ELR (cell line): ENCODE measurements around the gene FOXJ2.
"Not testable (repeated sequence)": the region's sequence is repeated elsewhere in the genome, so short reads cannot be mapped to it uniquely, and the experiment has no call there.

Experiments
- DNase-seq: peaks from one replicate; pipeline ENCODE4 v3.0.0-alpha.2; 2015; ENCODE audit warnings: low read depth

FOXJ2 gene

DNA sequence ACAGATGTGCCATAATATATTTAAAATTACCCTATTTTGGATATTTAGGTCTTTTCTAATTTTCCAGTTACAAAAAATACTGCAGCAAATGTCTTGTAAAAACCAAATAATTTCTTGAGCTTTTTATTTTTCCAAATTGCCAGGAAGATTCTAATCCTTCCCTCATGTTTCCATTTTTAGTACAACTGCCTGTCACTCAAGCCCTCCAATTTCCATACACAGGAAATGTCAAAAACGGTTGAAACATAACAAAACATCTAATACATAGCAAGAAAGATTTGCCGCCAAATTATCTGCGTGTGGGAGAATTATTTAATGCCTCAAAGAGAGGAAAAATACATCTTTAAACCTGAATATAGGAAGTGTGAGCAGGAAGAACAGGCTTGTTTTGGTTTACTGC is 2.3 kb upstream of the FOXJ2 start:
- DNase-seq = no peak

DNA sequence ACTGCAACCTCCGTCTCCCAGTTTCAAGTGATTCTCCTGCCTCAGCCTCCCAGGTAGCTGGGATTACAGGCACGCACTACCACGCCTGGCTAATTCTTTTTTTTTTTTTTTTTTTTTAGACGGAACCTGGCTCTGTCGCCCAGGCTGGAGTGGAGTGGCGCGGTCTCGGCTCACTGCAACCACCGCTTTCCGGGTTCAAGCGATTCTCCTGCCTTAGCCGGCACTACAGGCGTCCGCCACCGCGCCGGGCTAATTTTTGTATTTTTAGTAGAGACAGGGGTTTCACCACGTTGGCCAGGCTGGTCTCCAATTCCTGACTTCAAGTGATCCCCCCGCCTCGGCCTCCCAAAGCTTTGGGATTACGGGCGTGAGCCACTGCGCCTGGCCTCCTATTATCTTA is 1.5 kb upstream of the FOXJ2 start:
- not testable (repeated sequence) for DNase-seq

GRCh38 chr12:8031872-8032241 is 659 bp upstream of the FOXJ2 start:
- DNase-seq = no peak

DNA sequence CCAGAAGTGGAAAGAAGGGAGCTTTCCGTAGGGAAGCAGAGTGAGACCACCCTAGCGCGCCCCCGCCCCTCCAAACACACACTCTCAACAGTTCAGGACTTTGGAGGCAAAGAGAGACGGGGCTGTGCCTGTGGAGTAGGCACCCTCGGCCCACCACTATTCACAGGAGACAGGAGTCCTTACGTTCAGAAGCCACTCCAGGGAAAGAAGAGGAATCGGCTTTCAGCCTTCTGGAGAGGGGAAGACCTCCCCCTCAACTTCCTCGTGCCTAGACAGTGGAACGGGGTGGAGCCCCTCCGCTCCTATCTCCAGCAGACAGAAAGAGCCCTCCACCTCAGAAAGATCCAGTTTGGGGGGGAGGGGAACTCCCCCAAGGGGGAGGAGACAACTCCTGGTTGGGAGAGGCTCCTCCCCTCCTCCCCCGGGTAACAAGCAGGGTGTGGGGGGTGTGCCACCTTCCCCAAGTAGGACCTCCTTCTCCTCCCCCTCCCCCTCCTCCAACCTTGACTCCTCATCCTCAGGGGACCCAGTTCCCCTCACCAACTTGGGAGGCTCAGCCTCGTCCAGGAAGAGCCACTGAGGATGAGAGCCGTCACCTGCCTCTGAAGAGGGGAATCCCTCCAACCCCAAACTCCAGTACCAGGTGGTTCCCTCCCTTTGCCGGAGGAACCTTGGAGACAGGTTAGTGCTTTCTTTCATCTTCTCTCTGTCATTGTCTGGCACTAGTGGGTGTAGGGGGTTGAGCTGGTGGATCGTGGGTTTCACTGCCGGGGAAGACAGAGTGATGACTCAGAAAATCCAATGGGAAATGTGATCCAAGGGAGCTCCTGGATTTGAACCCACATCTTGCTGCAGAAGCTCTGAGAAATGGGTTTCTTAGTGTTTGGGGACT is 883 bp downstream of the FOXJ2 start:
- DNase-seq = peak; percentile 67

DNA sequence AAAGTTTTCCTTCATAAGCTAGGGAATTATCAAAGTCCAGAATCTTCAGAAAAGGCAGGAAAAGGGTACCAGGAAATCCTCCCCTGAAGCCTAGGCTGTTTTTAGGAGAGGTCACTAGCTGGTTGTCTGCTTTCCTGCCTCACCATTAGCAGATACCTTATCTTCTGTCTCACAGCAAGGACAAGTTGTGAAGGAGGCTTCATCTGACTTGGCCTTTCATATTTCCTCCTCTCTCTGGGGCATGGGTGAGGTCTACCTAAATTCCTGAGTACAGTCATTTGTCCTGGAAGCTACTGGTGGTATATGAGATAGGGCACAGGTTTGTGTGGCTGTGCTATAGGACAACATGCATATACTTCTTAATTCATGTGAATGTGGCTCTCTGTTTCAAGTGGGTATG is 2.3 kb downstream of the FOXJ2 start:
- DNase-seq = peak; percentile 42

DNA sequence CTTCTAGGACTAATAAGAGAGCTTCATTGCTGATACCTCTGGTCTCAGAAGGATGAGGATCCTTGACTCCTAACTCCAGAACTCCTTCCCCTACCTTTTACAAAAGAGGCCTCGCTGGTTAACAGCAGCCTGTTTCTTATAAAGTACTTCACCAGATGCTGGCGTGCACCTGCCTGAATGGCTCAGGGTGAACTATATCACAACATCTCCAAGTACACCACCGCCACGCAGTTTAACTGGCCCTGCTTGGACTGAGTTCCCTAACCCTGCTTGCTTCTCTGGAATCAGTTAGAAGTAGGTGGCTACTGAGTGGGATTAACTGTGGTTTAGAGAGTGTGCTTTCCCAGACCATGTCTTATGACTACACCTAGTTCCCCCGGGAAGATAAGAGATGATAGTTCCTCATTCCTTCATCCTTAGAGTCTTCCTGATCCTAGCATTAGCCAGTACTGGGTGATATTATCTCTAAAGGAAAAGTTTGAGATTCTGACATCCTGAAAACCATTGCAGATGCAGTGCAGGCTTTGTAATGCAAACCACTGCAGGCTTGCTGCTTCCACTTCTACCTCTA is 3.0 kb downstream of the FOXJ2 start:
- peak; percentile 20 for DNase-seq

DNA sequence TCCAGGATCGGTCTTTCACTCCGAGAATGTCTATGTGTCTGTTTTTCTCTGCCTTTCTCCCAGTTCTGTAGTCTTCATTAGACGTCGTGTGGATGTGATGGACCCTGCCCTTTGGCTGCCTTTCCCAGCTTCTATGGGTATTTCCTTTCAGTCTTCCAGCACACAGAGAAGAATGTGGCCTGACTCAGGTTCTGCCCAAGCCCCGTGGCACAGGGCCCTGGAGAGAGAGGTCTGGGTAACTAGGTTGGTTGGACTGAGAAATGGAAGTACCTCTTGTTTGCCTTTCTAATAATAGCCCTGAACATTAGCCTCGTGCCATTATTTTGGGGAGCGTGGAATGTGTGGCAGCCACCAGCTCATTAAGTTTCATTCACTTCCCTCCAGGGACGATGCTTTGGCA is 3.8 kb downstream of the FOXJ2 start:
- DNase-seq = no peak

GRCh38 chr12:8037046-8037663 is 4.6 kb downstream of the FOXJ2 start:
- no peak for DNase-seq

DNA sequence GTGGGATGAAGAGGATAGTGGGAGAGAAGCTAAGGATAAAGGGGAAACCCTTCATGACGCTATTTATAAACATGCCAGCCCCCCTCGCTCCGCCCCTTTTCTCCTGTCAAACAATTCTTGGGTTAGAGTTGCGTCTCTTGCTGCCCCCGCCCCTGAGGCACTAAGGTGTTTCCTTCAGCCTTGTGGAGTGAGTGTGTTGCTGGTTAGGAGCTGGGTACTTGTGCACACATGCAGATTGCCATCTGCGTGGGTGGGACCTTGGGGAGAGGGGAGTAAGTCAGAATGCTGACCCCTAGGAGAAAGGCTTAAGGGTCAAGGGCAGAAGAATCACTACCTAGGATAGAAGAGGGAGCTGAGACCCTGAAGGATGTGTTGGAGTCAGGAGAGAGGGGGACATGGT is 5.4 kb downstream of the FOXJ2 start:
- DNase-seq = no peak

DNA sequence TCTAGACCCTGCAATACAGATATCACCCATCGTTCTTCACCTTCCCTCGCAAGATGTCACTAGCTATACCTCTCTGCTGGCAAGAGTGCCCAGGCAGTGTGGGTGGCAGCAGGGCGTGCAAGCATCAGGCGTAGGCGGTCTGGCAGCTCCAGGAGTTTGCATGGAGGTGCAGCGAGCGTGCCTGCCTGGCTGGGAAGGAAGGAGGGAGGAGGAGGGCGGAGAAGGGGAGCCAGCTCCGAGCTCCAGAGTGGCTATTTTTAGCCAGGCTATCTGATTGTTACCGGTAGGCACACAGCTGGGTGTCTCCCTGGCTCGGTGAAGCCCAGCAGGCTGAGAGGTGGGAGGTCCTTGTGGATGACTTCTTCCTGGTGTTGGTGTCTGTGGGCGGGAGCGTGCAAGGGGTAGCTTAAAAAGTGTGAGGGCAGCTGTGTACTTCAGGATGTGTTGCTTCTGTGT is 6.2 kb downstream of the FOXJ2 start:
- no peak for DNase-seq

GRCh38 chr12:8040791-8041190 is 8.3 kb downstream of the FOXJ2 start:
- DNase-seq = no peak

GRCh38 chr12:8045952-8046944 is 13.7 kb downstream of the FOXJ2 start:
- DNase-seq = peak; percentile 79

GRCh38 chr12:8047842-8048241 is 15.3 kb downstream of the FOXJ2 start:
- DNase-seq = no peak

DNA sequence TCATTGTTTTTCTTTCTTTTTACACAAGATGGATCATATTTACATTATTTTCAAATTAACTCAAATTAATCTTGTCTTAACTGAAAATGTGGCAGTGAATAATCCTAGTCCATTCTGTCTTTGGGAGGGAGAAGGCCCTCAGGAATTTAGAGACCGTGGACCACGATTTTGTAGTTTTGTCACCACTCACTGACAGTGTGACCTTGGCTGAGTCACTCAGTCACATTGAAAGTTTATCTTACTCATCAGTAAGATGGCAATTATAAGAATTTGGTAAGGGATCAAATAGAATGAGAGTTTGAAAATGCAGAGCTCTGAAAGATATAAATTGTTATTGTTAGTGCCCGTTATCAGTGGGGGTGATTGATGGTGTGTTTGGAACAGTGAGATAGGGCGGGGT is 16.4 kb downstream of the FOXJ2 start:
- DNase-seq = peak; percentile 9

GRCh38 chr12:8050600-8051250 is 18.2 kb downstream of the FOXJ2 start:
- no peak for DNase-seq

DNA sequence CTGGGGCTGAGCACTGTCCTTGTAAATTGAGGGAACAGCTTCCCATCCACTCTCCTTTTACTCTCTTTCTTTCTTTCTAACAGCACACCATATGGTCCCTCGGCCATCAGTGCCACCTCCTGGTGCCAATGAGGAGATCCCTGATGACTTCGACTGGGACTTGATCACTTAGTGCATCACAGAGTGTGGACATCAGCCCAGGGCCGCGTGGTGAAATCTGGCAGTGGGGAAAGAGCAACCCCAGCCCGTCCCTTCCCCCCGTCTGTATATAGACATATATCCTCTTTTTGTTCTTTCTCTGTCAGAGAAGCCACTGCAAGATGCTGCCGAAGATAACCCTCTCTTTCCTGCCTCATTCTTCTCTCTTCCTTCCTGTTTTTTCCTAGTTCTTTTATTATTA is 20.2 kb downstream of the FOXJ2 start:
- DNase-seq = no peak

GRCh38 chr12:8054816-8055215 is 22.3 kb downstream of the FOXJ2 start:
- no peak for DNase-seq

GRCh38 chr12:8057306-8057705 is 24.8 kb downstream of the FOXJ2 start:
- DNase-seq = no peak

GRCh38 chr12:8057839-8058238 is 25.3 kb downstream of the FOXJ2 start:
- peak; percentile 43 for DNase-seq

DNA sequence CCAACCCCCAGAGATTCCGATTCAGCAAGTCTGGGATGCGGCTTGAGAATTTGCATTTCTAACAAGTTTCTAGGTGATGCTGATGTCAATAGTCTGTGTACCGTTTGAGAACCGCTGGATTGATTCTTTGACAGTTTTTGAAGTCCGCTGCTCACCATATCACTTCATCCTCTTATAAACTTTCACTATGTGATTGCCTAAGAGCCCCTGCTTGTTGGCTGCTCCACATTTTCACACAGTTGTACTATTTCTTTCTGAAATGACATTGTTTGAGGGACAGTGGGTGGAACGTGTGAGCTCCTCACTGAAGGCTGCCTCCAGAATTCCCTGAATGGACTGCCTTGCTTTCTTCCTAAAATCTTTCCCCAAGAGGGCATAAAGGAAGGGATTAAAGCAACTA is 26.0 kb downstream of the FOXJ2 start:
- DNase-seq = no peak

DNA sequence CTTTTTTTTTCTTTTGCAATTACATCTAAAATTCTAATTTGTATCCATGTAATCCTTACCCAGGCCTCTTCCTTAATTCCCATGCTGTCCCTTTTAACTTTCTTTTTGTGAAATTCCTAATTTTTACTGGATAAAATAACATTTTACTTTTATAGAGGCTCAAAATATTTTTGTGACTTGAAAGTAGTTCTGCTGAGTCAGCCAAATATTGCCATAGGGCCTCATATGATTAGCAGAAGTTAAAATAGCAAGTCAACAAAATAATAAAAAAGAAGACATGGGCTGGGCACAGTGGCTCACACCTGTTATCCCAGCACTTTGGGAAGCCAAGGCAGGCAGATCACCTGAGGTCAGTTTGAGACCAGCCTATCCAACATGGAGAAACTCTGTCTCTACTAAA is 31.6 kb downstream of the FOXJ2 start:
- DNase-seq = no peak
